Esophagus mucosa (tissue), 1 donor: ENCODE data around the gene IBA57. TPM values are rescaled to one million over a fixed set of nuclear protein-coding genes. Genes with fewer than 3 reads are reported as not detected.
A peak's percentile ranks its signal among the peaks of the same experiment; 100 is the strongest.
"Not testable (repeated sequence)": the region's sequence is repeated elsewhere in the genome, so short reads cannot be mapped to it uniquely, and the experiment has no call there.

Source experiments
- ATAC-seq: fragments of 200-7000 bp; cut with Tn5 transposase; one replicate; pipeline ENCODE4 v1.9.1; 2020
- total RNA-seq: library from RNA; stranded (reverse); gene quantifications from one replicate; pipeline ENCODE4 v1.2.4, GENCODE V29; 2023
- donor health status: DM: yes; HTN: yes; CAD: no.

IBA57 gene
- total RNA-seq, 1 donor from 2014 or later, result 6.9 TPM

DNA sequence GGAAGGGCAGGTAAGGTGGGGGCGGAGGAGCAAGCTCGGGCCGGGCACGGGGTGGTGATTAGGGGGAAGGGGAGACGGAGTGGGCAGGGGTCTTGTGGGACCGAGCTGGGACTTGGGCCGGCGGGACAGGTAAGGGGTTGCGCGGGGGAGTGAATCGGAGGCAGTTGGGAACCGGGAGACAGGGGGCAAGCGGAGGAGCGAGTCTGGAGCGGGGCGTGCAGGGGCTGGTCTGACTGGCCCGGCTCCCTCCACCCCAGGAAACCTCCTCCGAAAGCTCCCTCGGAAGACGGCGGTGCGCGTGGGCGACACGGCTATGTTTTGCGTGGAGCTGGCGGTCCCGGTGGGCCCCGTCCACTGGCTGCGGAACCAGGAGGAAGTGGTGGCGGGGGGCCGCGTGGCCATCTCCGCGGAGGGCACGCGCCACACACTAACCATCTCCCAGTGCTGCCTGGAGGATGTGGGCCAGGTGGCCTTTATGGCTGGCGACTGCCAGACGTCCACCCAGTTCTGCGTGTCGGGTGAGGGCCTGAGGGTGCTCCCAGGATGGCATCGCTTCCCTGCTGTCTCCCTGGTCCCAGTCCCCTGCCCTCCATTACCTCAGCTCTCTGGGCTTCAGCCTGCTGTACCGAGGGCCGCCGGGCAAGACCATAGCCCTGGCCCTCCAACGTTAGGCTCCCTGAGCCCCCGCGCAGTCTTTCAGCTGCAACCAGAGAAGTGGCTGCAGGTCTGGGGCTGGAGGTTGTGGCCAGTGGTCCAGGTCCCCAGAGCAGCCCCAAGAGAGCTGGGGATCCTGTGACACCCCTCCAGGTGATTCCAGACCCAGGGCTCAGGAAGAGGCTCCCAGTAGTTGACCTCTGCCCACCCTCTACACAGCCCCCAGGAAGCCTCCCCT is 48.6 kb downstream of the IBA57 start:
- ATAC-seq, result peak; percentile 8

DNA sequence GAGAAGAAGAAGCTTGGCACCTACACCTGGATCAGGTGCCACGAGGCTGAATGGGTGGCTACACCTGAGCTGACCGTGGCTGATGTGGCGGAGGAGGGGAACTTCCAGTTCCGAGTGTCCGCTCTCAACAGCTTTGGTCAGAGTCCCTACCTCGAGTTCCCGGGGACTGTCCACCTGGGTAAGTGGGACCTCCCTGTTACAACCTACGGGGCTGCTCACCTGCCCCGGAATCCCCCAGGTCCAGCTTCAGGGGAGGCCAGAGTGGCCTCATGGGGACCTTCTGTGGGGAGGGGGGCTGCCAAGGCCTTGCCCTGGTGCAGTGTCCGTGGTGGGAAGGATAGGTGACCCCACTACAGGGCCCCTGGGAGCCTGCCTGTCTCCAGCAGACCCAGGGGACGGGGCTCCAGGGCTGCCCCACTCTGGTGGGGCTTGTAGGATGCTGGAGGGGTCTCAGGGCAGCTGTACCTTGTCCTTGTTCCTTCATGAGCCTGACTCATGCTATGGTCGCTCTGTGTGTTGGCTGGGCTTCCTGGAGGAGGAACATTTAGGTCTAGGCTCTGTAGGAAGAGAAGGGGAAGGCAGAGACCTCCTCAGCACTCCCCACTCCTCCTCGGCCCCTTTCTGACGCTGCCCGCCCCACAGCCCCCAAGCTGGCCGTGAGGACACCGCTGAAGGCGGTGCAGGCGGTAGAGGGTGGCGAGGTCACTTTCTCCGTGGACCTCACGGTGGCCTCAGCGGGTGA is 49.5 kb downstream of the IBA57 start:
- no peak for ATAC-seq

DNA sequence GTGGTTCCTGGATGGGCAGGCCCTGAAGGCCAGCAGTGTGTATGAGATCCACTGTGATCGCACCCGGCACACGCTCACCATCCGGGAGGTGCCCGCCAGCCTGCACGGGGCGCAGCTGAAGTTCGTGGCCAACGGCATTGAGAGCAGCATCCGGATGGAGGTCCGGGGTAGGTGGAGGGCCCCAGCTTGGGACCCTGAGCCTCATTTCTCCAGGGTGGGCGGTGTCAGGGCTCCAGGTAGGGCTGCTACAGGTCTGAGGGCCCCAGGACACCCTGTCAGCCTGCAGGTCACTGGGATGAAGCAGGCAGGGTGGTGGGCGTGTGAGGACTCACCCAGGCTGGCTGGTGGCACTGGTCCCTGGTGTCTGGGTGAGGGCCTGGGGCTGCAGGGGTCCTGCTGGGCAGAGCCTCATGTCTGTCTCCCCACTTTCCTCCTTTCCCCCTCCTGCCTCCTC is 50.1 kb downstream of the IBA57 start:
- no peak for ATAC-seq

DNA sequence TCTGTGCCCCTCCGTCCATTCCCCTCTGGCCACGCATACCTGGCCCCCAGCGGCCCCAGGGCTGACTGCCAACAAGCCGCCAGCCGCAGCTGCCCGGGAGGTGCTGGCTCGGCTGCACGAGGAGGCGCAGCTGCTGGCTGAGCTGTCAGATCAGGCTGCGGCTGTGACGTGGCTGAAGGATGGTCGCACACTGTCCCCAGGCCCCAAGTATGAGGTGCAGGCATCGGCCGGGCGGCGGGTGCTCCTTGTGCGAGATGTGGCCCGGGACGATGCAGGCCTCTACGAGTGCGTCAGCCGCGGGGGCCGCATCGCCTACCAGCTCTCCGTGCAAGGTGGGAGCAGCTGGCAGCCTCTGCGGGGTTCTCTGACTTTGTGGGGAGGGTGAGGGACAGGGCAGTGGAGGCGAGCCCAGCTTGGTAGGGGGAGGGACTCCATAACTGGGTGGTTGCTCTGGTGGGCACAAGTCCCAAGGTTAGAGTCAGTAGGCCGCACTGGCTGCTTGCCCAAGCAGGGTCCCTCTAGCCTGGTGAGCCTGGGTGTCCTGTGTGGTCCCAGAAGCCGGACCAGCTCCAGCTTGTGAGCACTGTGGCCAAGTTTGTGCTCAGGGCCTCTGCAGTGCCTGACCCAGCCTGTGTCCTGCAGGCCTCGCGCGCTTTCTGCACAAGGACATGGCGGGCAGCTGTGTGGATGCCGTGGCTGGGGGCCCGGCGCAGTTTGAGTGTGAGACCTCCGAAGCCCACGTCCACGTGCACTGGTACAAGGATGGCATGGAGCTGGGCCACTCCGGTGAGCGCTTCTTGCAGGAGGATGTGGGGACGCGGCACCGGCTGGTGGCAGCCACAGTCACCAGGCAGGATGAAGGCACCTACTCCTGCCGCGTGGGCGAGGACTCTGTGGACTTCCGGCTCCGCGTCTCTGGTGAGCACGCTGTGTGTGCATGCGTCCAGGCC is 51.0 kb downstream of the IBA57 start:
- no peak for ATAC-seq

DNA sequence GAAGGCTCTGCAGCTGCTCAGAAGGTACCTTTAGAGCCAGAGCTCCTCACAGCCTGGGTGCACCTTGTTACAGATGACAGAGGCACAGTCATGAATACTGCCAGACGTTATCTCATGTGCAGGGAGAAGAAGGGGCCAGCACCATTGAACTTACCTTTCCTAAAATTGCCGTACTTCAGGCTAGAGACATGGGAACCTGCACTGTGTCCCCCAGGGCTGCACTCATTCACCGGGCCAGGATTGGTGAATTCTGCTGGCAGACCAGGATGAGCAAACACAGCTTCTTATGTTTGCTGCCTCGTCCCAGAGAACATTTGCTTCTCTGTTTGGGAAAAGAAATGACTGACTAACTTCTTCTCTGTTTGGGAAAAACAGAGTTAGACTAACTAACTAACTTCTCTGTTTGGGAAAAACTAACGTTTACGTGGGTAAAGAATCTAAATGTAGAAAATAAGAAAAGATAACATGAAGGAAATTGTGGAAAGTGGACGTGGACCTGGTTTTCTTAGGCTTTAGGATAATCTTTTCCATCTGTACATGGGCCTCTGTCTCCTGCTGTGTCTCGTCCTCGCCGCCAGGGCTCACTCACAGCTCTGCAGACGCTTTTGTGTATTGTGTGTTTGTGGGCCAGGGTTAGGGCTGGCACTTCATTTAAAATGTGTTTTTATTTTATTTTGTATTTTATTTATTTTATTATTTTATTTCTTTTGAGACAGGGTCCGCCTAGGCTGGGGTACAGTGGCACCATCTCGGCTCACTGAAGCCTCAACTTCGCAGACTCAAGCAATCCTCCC is 52.1 kb downstream of the IBA57 start:
- ATAC-seq, result no peak

DNA sequence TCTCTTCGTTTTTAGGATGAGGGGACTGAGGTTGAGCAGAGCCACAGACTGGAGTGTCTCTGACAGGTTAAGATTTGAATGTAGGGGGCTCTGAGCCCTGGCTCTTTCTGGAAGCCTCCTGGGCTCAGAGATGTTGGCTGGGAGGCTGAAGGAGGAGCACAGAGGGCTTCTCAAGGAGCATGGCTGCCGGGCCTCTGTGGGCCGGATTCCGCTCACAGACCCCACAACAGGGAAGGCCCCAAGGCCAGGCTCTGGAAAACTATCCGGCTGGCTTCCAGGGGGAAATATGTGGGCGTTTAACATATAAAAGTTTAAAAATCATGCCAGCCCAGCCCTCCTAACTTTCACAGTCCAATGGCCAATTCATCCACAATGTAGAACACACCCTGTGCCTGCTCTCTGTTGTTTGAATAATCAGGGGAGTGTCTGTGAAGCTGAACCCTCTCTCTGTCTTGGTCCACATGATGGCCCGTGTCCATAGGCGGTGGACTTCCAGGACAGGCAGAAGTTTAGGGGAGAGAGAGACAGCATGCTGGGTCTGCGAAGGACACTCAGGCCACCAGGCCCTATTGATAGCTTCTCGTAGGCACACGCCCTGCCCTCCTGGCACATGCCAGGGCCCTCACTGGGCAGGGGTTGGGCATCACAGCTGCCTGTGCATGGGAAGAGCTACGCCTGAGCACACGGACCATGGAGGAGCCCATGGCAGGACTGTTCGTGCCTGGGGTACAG is 53.1 kb downstream of the IBA57 start:
- no peak for ATAC-seq

DNA sequence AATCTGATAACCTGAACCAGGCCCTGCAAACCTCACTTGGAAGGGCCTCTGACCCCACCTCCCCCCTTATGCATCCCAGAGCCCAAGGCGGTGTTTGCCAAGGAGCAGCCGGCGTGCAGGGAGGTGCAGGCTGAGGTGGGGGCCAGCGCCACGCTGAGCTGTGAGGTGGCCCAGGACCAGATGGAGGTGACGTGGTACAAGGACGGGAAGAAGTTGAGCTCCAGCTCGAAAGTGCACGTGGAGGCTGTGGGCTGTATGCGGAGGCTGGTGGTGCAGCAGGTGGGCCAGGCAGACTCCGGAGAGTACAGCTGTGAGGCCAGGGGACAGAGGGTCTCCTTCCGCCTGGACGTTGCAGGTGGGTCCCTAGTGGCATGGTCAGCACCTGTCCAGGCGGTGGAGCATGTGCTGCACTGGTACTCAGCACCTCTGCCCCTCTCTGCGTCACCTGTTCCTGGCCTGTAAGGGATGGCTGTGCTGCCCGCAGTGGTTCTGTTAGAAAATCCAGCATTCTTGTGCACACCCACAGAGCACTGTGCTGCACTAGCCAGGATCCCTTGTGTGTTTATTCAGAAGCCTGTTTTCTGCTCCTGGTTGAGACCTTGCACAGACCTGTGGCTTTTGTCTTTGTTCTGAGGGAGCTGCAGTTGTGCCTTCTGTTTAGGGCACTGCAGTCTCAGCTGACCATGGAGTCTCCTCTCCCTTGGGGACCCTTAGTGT is 53.8 kb downstream of the IBA57 start:
- no peak for ATAC-seq

DNA sequence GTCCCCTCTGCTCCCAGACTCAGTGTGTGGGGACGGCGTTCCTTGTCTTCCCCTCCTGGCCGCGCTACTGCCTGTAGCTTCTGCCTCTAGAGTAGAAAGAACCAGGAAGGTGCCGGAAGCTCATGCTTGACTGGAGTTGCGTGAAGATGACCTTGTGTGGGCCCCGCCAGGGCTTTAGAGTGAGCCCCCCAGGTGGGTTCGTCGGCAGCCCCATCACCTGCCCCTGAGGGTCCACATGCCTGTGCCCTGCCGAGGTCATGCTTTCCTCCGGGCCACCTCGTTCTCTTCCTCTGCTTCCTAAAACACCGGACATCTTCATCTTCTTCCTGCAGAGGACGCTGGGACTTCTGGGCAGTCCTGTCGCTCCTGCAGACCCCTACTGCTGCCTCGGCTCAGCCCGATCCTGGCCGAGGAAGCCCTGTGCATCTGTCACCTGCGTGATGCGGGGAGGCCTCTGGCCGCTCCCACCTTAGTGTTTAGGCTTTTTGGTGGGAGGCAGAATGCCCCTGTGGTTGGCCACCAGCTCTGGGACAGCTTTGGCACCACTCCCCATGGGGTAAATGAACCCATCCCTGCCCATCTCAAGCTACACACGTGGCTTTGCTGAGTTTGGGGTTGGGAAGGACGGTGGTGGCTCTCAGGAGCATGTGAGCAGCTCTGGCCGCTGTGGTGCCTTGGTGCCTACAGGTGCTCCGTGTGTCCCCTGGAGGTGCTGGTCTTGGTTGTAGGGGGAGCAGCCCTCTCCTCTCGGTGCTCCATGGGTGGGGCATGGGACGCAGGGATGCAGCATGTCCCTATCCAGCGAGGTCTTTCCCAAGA is 54.6 kb downstream of the IBA57 start:
- no peak for ATAC-seq

DNA sequence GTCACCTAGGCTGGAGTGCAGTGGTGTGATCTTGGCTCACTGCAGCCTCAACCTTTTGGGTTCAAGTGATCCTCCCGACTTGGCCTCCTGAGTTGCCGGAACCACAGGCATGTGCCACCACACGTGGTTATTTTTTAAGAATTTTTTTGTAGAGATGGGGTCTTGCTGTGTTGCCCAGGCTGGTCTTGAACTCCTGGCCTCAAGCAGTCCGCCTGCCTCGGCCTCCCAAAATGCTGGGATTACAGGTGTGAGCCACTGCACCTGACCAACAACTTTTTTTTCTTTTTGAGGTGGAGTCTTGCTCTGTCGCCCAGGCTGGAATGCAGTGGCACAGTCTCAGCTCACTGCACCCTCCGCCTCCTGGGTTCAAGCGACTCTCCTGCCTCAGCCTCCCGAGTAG is 55.5 kb downstream of the IBA57 start:
- ATAC-seq, result not testable (repeated sequence)

DNA sequence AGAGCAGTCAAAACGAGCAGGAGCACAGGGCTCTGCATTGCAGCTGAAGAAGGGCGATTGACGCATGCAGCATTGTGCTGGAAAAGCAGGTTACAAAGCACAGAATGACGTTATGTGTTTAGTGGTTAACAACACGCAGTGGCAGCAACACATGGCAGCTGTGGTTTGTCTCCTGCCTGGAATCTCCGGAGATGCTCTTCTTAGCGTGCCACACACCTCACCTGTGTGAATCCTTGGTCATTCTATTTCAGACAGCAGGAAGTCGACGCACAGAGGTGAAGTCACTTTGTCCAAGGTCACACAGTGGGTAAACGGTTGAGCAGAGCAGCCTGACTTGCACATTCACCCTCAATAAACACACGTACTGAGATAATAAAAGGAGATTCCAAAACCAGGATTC is 56.9 kb downstream of the IBA57 start:
- no peak for ATAC-seq

DNA sequence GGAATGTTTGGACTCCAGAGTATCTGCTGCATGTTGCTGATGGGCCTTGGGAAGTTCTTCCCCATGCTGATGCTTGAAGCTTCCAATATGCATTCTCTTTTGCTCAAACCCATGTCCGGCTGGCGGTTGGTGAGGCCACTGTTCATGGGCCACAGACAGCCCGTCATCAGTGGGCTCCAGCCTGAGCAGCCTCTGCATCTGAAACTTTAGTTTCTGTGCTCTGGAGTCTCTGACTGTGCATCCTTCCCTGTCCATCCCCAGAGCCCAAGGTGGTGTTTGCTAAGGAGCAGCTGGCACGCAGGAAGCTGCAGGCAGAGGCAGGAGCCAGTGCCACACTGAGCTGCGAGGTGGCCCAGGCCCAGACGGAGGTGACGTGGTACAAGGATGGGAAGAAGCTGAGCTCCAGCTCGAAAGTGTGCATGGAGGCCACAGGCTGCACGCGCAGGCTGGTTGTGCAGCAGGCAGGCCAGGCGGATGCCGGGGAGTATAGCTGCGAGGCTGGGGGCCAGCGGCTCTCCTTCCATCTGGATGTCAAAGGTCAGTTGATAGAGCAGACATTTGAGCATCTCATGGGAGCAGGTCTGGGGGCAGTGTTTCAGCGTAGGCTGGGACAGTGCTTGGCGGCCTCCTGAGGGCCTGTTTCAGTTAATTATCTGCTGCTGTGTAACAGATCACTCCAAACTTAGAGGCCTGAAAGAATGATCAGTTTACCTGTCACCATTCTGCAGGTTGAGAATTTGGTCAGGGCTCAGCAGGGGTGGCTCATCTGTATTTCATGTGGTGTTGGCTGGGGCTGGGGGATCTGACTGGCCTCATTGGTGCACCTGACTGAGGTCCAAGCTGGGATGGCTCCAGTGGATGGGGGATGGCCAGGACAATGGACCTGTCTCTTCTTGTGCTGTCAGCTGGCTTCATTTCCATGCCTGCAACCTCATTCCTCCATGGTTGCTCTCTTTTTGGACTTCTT is 58.9 kb downstream of the IBA57 start:
- no peak for ATAC-seq

DNA sequence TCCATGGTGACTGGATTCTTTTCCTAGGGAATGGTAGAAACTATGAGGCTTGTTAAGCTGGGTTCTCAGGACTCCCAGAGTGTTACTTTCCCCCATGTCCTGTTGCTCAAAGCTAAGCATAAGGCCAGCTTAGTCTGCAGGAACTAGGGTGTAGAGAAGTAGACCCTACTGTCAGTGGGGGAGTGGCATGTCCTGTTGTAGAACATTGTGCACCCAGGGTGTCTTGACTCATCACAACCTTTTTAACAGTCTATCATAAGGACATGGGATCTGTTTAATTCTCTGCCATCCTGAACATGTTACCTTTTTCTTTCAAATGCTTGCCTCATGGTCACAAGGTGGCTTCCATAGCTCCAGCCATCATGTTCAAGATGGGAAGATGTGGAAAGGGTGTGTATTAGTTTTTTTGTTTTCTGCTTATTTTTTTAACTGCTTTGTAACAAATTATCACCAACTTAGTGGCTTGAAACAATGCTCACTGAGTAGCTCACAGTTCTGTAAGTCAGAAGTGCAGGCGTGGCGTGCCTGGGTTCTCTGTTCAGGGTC is 59.6 kb downstream of the IBA57 start:
- ATAC-seq, result no peak

DNA sequence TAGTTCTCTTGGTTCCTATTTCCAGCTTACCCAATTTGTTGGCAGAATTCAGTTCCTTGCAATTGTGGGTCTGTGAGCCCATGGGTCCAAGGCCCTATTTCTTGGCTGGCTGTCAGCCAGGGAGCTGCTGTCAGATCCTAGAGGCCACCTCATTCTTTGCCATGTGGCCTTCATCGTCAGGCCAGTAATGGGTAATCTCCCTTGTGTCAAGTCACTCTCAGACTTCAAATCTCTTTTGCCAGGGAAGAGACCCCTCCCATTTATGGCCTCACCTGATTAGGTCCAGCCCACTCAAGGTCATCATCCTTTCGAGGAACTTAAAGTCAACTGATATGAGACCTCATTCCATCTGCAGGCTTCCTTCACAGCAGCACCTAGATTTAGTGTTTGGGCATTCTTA is 60.1 kb downstream of the IBA57 start:
- ATAC-seq, result no peak

DNA sequence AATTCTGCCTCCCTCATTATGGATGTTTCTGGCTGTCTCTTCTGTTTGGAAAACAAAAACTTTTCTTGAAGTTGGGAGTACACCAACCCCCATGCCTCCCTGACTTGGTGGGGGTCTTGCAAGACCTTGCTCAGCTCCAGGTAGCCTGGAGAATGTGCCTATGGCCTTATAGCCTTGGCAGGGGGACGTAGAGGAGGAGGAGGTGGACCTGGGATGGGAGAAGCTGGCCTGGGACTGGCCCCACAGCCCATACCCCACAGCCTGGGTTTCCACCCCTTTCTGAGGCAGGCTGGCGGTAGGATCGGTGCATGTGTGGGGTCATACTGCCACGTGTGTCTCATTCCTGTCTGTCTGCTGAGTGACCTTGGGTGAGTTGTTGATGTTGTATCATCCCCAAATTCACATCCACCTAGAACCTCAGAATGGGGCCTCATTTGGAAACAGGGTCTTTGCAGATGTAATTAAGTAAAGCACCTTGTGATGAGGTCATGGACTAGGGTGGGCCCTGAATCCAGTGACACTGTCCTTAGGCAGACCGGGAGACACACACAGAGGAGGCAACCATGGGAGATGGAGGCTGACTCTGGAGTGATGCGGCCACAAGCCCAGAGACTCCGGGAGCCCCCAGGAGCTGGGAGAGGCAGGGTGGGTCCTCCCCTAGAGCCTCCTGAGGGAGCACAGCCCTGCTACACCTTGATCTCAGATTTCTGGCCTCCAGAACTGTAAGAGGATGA is 60.7 kb downstream of the IBA57 start:
- ATAC-seq, result no peak

DNA sequence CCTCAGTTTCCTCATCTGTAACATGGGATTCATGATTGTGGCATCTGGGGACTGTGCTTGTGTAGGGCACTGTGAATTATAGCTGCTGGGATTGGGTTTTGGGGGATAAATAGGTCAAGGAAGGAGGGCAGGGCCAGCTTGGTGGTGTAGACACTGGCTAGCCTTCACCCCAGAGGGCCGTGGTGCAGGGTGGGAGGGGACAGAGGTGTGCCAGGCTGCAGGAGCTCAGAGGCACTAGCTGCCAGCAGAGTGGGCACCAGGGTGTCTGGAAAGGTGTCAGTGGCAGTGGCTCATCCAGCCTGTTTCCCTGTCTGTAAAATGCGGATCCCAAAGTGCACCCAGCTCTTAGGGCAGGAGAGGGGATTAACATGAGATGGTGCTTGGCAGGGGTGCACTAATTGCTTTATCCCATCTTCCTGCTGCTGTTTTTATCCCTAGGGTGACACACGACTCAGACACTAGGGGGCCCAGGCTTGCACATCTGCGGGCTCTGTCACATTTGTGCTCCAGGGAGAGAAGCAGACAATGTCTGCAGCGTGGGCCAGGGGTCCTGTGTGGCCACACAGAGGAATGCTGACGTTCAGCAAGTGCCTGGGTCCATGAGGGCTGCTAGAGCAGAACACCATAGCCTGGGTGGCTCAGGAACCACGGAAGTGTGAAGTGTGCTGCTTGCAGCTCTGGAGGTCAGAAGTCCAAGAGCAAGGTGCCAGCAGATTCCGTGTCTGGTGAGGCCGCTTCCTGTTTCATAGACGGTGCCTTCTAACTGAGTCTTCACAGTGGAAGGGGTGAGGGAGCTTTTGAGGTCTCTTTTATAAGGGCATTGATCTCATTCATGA is 61.6 kb downstream of the IBA57 start:
- ATAC-seq, result no peak

DNA sequence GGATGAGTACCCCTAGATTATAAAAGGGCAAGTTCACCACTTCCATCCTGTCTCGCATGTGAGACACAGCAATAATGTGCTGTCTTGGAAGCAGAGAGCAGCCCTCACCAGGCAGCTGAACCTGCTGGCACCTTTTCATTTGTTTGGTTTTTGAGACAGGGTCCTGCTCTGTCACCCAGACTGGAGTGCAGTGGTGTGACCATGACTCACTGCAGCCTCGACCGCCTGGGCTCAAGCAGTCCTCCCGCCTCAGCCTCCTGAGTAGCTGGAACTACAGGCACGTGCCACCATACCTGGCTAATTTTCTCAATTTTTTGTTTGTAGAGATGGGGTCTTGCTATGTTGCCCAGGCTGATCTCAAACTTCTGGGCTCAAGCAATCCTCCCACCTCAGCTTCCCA is 62.5 kb downstream of the IBA57 start:
- not testable (repeated sequence) for ATAC-seq
